Left lung (tissue), 10 donors: ENCODE data around the gene SPRING1. TPM values are rescaled to one million over a fixed set of nuclear protein-coding genes. Genes with fewer than 3 reads are reported as not detected.

Source experiments
- ATAC-seq: fragments of 200-7000 bp; cut with Tn5 transposase; one replicate; pipeline ENCODE4 v1.9.1; 2020; ENCODE audit warnings: moderate library complexity
- DNase-seq, 4 donors: peaks; one replicate each; pipeline ENCODE4 v3.0.0-alpha.2; 2013 to 2020
- H3K27ac ChIP-seq, 2 donors: fragments of 200-600 bp; sonication (generic) in 1 of 2; one replicate each; pipeline versions ENCODE4 v1.5.0 to v1.8.0; 2020 to 2021
- H3K27me3 ChIP-seq, 2 donors: fragments of 200-600 bp; sonication (generic) in 1 of 2; one replicate each; pipeline versions ENCODE4 v1.5.0 to v1.8.0; 2020 to 2021
- H3K36me3 ChIP-seq, 2 donors: fragments of 200-600 bp; sonication (generic) in 1 of 2; one replicate each; pipeline versions ENCODE4 v1.5.0 to v1.8.0; 2020 to 2021
- H3K4me1 ChIP-seq, 2 donors: fragments of 200-600 bp; one replicate each; pipeline ENCODE4 v1.8.0; 2021
- H3K4me3 ChIP-seq, 2 donors: fragments of 200-600 bp; sonication (generic) in 1 of 2; one replicate each; pipeline versions ENCODE4 v1.5.0 to v1.8.0; 2020 to 2021; ENCODE audit warnings: mild to moderate bottlenecking in 1 of 2
- H3K9me3 ChIP-seq, 2 donors: fragments of 200-600 bp; sonication (generic) in 1 of 2; one replicate each; pipeline versions ENCODE4 v1.5.0 to v1.8.0; 2020 to 2021
- intact Hi-C, 2 donors: fragments of 100-400 bp; cut with DNase I; formaldehyde crosslinking; loops; one replicate each; pipeline versions ENCODE4 v1.11.2 to v1.14.2; 2022
- polyA plus RNA-seq, 6 donors: library from polyadenylated mRNA; unstranded; fragments of 120-200 nt; gene quantifications; one replicate each; pipeline ENCODE4 v1.2.1, GENCODE V29; 2013; ENCODE audit not compliant: insufficient read length in 6 of 6
- total RNA-seq, 2 donors: library from RNA; stranded (reverse); fragmentation: NEBNext Ultra II Directional; extraction: Animal tissue kit (Norgen Biotek cat#: 25700); gene quantifications; one replicate each; pipeline ENCODE4 v1.2.1, GENCODE V29; 2021
- TF ChIP-seq, protein P1 (sequence below), 2 donors: fragments of 200-600 bp; sonication (generic) in 1 of 2; IDR thresholded peaks; one replicate each; pipeline versions ENCODE4 v1.5.0 to v1.8.0; 2021; ENCODE audit warnings: antibody characterized with exemption in 2 of 2
- donor health status: DM: no; HTN: yes; CAD: no.
- donor health status: DM: no; HTN: no; CAD: no.

The SPRING1 gene
- total and polyA plus RNA-seq, 8 donors: 20.7 to 90.5 (median 31.1) TPM

GRCh38 chr12:116717466-116718437 lies 20.1 kb downstream of the SPRING1 start:
- intact Hi-C loops: no loop called here
- TF ChIP-seq, protein P1, sequence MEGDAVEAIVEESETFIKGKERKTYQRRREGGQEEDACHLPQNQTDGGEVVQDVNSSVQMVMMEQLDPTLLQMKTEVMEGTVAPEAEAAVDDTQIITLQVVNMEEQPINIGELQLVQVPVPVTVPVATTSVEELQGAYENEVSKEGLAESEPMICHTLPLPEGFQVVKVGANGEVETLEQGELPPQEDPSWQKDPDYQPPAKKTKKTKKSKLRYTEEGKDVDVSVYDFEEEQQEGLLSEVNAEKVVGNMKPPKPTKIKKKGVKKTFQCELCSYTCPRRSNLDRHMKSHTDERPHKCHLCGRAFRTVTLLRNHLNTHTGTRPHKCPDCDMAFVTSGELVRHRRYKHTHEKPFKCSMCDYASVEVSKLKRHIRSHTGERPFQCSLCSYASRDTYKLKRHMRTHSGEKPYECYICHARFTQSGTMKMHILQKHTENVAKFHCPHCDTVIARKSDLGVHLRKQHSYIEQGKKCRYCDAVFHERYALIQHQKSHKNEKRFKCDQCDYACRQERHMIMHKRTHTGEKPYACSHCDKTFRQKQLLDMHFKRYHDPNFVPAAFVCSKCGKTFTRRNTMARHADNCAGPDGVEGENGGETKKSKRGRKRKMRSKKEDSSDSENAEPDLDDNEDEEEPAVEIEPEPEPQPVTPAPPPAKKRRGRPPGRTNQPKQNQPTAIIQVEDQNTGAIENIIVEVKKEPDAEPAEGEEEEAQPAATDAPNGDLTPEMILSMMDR (IDR thresholded peaks at IDR 0.05): no peak
- Histone ChIP-seq H3K9me3 (no peaks in the 10 kb centered on the region), H3K27ac (peak overlapping the region; percentile 35 to 37), H3K36me3 (peaks cover 2 to 89% of the 10 kb centered on the region in 2 donors), H3K4me1 (peaks cover 9 to 21% of the 10 kb centered on the region in 2 donors), H3K27me3 (no peaks in the 10 kb centered on the region), H3K4me3 (no peak overlapping the region)
- peak in 1 of 4 donors; percentile 72 for DNase-seq
- ATAC-seq: peak; percentile 46

DNA sequence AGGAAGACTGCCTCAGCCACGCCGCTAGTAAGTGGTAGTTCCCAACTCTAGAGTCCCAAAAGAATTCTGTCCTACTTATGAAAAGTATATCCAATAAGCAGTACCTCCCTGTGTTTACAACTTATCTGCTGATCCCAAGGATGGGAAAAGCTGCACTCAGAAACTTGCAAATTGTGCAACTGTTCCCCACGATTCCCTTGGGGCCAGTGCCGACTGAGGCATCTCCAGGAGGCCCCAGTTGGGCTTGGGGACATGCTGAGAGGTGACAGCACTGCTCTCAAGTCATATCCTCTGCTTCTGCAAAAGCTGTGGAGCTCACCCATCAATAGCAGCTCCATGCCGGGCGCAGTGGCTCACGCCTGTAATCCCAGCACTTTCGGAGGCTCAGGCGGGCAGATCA lies 23.7 kb downstream of the SPRING1 start:
- intact Hi-C loops: no loop called here
- Histone ChIP-seq H3K27ac (no peak overlapping the region), H3K36me3 (peaks cover 0 to 63% of the 10 kb centered on the region in 2 donors), H3K4me1 (peaks cover 7 to 16% of the 10 kb centered on the region in 2 donors), H3K4me3 (no peak overlapping the region), H3K27me3 (peaks cover 0 to 15% of the 10 kb centered on the region in 2 donors), H3K9me3 (no peaks in the 10 kb centered on the region)
- DNase-seq: no peak
- TF ChIP-seq, protein P1 (IDR thresholded peaks at IDR 0.05): no peak
- ATAC-seq: no peak

GRCh38 chr12:116713527-116713926 lies 24.3 kb downstream of the SPRING1 start:
- Histone ChIP-seq H3K9me3 (no peaks in the 10 kb centered on the region), H3K4me3 (no peak overlapping the region), H3K36me3 (peaks cover 0 to 57% of the 10 kb centered on the region in 2 donors), H3K4me1 (peaks cover 14 to 18% of the 10 kb centered on the region in 2 donors), H3K27ac (no peak overlapping the region), H3K27me3 (peaks cover 0 to 19% of the 10 kb centered on the region in 2 donors)
- TF ChIP-seq, protein P1 (IDR thresholded peaks at IDR 0.05): no peak
- ATAC-seq (no peak), DNase-seq (no peak)
- intact Hi-C loops: no loop called here

DNA sequence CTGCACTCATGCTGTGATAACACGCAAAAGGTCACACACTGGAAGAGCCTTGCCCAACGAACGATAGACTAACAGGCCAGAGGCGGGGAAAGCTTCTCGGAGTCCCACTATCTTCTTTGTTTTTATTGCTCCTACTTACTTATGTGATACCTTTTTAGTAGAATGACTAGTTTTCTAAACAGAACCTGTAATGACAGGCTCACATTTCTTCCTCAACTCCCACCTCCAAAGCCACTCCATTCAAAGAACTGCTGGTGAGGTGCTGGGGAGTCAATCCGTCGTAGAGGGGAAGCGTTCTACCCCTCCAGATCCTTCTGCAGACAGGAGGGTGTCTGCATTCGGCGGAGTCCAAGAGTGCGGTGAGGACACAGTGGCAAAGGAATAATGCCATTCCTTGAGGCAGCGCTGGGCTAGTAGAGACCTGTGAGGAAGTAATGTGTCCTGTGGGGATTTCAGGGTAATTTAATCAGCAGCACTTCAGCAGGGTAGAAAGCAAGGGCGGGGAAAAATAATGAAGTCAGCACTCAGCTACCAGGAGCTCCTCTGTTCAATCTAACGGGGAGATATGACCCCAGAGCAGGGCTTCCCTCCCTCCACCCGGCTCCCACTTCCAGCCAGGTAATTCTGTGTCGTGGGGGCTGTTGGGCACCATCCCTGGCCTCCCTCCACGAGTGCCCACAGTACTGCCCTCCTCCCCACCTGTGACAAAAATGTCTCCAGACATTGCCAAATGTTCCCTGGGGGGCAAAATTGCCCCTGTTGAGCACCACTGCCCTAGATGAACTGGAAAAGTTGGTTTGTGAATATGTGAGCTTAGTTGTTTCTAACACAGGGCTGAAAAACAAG lies 25.2 kb downstream of the SPRING1 start:
- H3K4me3 ChIP-seq: no peak overlapping the region
- no peak overlapping the region for H3K27ac ChIP-seq
- no peak for ATAC-seq
- TF ChIP-seq, protein P1 (IDR thresholded peaks at IDR 0.05): no peak
- H3K4me1 ChIP-seq: peaks cover 10 to 13% of the 10 kb centered on the region in 2 donors
- no peak for DNase-seq
- no peaks in the 10 kb centered on the region for H3K9me3 ChIP-seq
- H3K27me3 ChIP-seq: peaks cover 0 to 19% of the 10 kb centered on the region in 2 donors
- intact Hi-C loops: no loop called here
- H3K36me3 ChIP-seq: peaks cover 0 to 48% of the 10 kb centered on the region in 2 donors
